Activated CD8-positive, alpha-beta memory T cell treated with anti-CD3 and anti-CD28 coated beads for 48 hours (primary cell): ENCODE measurements around the gene EXT2.

ENCODE experiments used
- DNase-seq, 3 experiments: peaks; one replicate each; pipeline ENCODE4 v3.0.0-alpha.2; 2020; ENCODE audit warnings: low read depth in 2 of 3, low spot score in 2 of 3

Gene EXT2

GRCh38 chr11:44263738-44264437 lies 168.4 kb downstream of the EXT2 start:
- no peak for DNase-seq

DNA sequence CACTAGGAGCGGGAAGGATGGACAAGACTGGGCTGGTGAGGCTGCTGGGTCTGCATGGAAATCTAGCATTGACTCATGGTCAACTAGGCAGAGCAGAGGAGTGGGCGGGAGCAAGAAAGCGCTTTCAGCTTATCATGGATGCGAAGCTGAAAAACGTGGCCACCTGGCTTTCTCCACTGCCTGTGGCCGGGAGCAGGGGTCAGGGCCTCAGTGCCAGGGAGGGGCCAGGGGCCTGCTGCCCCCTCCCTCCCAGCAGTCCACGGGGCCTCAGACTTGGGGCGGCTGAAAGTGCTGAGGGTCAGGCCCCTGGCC lies 168.9 kb downstream of the EXT2 start:
- DNase-seq = no peak

DNA sequence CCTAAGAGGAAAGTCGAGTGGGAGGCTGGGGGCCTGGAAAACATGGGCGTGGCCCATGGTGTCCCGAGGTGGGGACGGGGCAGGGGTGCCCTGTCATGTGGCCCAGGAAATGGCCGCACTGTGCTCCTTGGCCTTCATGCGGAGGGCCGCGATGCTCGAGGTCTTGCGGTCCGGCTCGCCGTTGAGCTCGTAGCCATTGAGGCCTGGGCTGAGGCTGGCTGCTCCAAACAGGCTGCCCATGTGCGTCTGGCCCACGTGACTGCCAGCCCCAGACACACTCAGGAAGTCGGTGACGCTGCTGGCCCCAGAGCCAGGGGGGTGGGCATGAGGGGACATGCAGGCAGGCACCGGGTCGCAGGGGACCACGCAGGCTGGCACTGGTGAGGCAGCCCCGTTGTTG lies 169.3 kb downstream of the EXT2 start:
- DNase-seq = no peak

DNA sequence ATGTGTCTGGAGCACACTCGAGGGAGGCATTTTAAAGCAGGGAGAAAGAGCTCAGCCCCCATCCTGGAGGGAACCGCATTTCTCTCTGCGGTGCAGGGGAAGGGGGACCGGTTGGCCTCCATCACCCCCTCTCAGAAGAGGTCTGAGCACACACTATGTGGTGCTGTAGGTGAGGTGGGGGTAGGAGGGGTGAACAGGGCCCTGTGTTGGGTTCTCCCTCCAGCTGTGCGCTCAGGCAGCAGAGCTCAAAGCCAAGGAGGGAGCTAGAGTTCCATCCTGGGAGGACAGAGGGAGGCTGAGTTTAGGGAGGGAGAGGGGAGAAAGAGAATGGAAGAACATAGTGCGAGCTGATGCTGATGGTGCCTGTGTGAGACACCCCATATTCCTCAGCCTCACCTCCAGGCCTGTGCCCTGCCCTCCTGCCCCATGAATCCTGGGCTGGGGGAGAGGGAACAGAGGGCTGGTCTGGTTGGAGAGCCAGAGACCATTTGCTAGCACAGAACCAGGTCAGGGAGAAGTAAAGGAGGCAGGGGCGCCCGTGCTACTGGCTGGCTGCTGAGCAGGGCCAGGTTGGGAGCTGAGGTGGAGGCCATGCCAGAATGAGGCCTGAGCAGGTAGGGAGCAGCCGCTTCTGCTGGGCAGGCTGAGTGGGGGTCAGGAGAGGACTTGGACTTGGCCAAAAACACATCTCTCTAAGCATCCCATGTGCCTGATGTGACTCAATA lies 170.7 kb downstream of the EXT2 start:
- no peak for DNase-seq

DNA sequence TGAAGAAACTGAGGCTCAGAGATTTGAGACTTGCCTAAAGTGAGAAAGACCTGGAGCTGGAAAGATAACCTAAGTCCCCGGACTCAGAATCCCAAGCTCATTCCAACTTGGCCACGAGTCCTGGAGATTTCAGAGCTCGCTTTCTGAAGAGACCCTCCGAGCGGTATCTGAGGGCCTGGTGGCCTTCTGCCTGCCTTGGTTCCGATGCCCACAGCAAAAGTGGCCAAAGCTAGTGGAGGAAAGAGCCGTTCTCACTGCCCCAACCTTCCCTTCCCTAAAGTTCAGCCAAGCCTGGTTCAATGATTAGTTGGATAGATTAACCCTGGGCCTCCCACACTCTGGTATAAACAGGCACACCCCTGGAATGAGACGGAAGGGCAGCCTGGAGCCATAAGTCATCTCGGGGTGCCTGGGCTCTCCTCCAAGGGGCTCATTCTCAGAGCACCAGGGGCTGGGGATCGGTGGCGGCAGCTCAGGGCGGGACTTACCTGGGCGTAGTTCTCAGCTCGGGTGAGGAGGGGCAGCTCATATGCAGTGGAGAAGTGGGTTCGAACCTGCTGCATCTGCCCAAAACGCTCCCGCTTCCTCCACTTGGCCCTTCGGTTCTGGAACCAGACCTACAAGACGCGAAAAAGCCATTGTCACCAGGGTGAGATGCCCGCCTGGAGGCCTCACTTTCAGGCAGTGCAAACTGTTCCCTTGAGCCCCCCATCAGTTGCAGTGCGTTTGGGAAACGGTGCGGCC lies 171.7 kb downstream of the EXT2 start:
- DNase-seq = no peak

- DNase-seq = no peak
These were observed 172.5 kb downstream of the EXT2 start for GRCh38 chr11:44267750-44268613.

- DNase-seq = no peak
These were observed 173.2 kb downstream of the EXT2 start for GRCh38 chr11:44268614-44269080.

- DNase-seq = no peak
These were observed 174.2 kb downstream of the EXT2 start for GRCh38 chr11:44269369-44270351.

- DNase-seq = no peak
These were observed 175.2 kb downstream of the EXT2 start for GRCh38 chr11:44270403-44271273.

GRCh38 chr11:44271286-44271685 lies 175.8 kb downstream of the EXT2 start:
- DNase-seq = no peak

DNA sequence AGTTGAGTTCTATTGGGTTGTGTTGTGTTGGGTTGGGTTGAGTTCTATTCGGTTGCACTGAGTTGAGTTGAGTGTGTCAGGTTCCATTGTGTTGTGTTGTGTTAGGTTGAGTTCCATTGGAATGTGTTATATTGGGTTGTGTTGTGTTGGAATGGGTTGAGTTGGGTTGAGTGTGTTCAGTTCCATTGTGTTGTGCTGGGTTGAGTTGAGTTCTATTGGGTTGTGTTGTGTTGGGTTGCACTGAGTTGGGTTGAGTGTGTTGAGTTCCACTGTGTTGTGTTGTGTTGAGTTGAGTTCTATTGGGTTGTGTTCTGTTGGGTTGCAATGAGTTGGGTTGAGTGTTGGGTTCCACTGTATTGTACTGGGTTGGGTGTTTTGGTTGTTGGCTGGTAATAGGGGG lies 178.9 kb downstream of the EXT2 start:
- no peak for DNase-seq

DNA sequence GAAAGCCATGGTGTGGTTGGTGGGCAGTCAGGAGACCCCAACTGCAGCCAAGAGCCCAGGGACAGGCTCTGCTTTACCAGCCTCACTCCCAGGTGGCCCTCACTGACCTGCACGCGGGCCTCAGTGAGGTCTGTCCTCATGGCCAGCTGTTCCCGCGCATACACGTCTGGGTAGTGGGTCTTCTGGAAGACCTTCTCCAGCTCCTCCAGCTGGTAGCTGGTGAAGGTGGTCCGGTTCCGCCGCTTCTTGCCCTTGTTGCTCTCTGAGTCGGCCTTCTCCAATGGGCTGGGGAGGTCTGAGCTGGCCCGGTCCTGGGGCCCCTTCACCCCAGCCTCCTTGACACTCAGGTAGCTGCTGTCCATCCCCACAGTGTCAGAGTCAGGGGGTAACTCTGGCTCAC lies 179.8 kb downstream of the EXT2 start:
- no peak for DNase-seq

DNA sequence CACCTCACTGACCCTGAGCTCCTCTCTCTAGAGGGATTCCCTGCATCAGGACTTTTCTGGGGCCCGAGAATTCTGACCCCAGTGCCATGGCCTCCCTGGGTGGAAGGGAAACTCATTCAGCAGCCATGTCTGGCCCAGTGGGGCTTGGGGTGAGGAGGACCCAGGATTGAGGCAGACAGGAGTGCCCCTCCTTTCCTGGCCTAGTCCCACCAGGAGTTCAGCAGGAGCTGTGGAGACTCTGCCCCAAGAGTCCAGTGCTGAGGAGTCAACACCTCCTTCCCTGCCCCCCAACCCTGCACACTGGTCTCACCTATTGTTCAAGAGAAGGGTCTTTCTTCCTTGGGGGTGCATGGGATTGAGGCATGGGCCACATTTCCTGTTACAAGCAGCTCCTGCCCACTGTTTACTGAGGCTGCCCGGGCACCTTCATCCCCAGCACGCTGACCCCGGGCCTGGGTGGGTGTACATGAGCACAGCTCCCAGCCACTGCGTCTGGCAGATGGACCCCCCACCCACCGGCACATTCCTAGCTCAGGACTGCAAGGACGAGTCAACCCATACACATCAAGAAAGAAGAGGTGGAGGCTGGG lies 180.6 kb downstream of the EXT2 start:
- no peak for DNase-seq

GRCh38 chr11:44277196-44278090 lies 182.0 kb downstream of the EXT2 start:
- DNase-seq = no peak

DNA sequence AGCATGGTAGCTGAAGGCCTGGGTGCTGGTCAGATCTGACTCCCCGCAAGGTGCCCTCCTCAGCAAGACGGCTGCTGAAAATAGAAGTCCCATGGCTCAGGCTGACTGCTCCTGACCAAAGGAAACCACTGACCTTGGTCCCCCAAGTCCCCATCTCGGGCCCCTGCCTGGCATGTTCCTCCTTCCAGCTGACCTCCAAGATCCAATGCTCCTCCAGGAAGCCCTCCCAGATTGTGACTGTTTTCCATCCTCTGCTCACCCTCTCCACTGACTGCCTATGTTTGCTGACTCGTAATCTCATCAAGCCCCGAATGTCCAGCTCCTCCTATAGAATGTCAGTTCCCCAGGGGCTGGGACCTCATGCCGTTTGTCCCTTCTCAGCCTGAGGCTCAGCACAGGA lies 184.0 kb downstream of the EXT2 start:
- no peak for DNase-seq

- DNase-seq = no peak
These were observed 184.8 kb downstream of the EXT2 start for GRCh38 chr11:44280257-44280656.

DNA sequence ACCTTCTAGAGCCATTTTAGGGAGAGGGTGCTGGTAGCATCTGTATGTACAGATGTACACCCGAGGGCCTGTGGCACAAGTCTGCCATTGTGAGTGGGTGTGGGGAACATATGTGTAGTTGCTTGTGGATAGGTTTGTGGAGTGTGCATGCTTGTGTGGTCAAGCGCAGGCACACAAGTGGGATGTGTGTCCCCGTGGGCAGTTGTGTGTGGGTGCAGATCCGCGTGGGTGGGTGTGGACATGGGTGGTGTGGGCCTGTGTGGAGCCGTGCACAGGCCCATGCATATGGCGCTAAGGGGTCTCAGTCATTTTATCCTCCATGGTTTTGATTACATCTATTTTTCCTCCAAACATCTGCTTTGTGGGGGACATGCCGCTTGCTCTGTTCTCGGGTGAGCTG lies 185.7 kb downstream of the EXT2 start:
- no peak for DNase-seq

- DNase-seq = no peak
These were observed 187.1 kb downstream of the EXT2 start for GRCh38 chr11:44282620-44283019.
